SK-N-SH treated with all-trans-retinoic acid at 6 μM for 48 hours (cell line): ENCODE results near the gene DHH.
A peak's percentile ranks its signal among the peaks of the same experiment; 100 is the strongest.

ENCODE experiments used
- ATAC-seq: fragments of 200-7000 bp; cut with Tn5 transposase; 3 replicates; pipeline ENCODE4 v1.9.1; 2020; ENCODE audit warnings: mild to moderate bottlenecking, moderate library complexity
- ARNTL ChIP-seq: fragments of 450-650 bp; formaldehyde crosslinking; IDR thresholded peaks from 2 replicates; pipeline ENCODE4 v1.5.0; 2020; ENCODE audit warnings: low read depth, mild to moderate bottlenecking, moderate library complexity, borderline replicate concordance
- BACH2 ChIP-seq: fragments of 250-450 bp; sonication (Bioruptor Pico); IDR thresholded peaks from 2 replicates; pipeline ENCODE4 v1.9.0; 2021; ENCODE audit warnings: mild to moderate bottlenecking, borderline replicate concordance
- CREB5 ChIP-seq: fragments of 250-450 bp; sonication (Bioruptor Pico); IDR thresholded peaks from 2 replicates; pipeline ENCODE4 v1.5.1; 2020; ENCODE audit warnings: low read depth, mild to moderate bottlenecking, moderate library complexity
- CSDC2 ChIP-seq: fragments of 250-450 bp; sonication (Bioruptor Pico); IDR thresholded peaks from 2 replicates; pipeline ENCODE4 v1.5.0; 2020; ENCODE audit warnings: mild to moderate bottlenecking, moderate library complexity
- CSRNP3 ChIP-seq: fragments of 250-450 bp; sonication (Bioruptor Pico); IDR thresholded peaks from 2 replicates; pipeline ENCODE4 v1.5.1; 2021; ENCODE audit warnings: mild to moderate bottlenecking, moderate library complexity
- ESRRG ChIP-seq: fragments of 250-450 bp; sonication (Bioruptor Pico); IDR thresholded peaks from 2 replicates; pipeline ENCODE4 v1.6.1; 2021; ENCODE audit warnings: mild to moderate bottlenecking
- GLIS3 ChIP-seq: fragments of 250-450 bp; sonication (Bioruptor Pico); IDR thresholded peaks from 2 replicates; pipeline ENCODE4 v1.5.0; 2020; ENCODE audit warnings: mild to moderate bottlenecking, moderate library complexity
- PATZ1 ChIP-seq: fragments of 250-450 bp; sonication (Bioruptor Pico); IDR thresholded peaks from 2 replicates; pipeline ENCODE4 v1.8.0; 2020; ENCODE audit warnings: mild to moderate bottlenecking, moderate library complexity, borderline replicate concordance
- PPARA ChIP-seq: fragments of 250-450 bp; sonication (Bioruptor Pico); IDR thresholded peaks from 2 replicates; pipeline ENCODE4 v1.5.0; 2020; ENCODE audit warnings: mild to moderate bottlenecking, borderline replicate concordance
- RARB ChIP-seq: fragments of 250-450 bp; sonication (Bioruptor Pico); IDR thresholded peaks from 2 replicates; pipeline ENCODE4 v1.8.0; 2021; ENCODE audit warnings: mild to moderate bottlenecking, moderate library complexity
- TOX ChIP-seq: fragments of 250-450 bp; sonication (Bioruptor Pico); IDR thresholded peaks from 2 replicates; pipeline ENCODE4 v1.8.0; 2021; ENCODE audit warnings: mild to moderate bottlenecking, moderate library complexity, borderline replicate concordance
- ZC3H10 ChIP-seq: fragments of 250-450 bp; sonication (Bioruptor Pico); IDR thresholded peaks from 2 replicates; pipeline ENCODE4 v1.5.1; 2021; ENCODE audit warnings: mild to moderate bottlenecking, moderate library complexity
- ZFP3 ChIP-seq: fragments of 250-450 bp; sonication (Bioruptor Pico); IDR thresholded peaks from 2 replicates; pipeline ENCODE4 v1.5.0; 2020; ENCODE audit warnings: mild to moderate bottlenecking, moderate library complexity
- ZFP30 ChIP-seq: fragments of 450-650 bp; formaldehyde crosslinking; IDR thresholded peaks from 2 replicates; pipeline ENCODE4 v1.5.0; 2022; ENCODE audit warnings: mild to moderate bottlenecking, moderate library complexity
- ZNF565 ChIP-seq: fragments of 450-650 bp; formaldehyde crosslinking; conservative IDR thresholded peaks from 2 replicates; pipeline ENCODE4 v1.5.0; 2020; ENCODE audit warnings: low read depth, mild to moderate bottlenecking, moderate library complexity
- ZNF8 ChIP-seq: fragments of 450-650 bp; formaldehyde crosslinking; IDR thresholded peaks from 2 replicates; pipeline ENCODE4 v1.5.0; 2020; ENCODE audit warnings: mild to moderate bottlenecking, moderate library complexity

DHH gene

GRCh38 chr12:49058366-49059044 is 36.1 kb downstream of the DHH start:
- ATAC-seq, result no peak
- TF ChIP-seq ESRRG (CRISPR knock-in tag), result no peak
- TF ChIP-seq ARNTL (CRISPR knock-in tag), result no peak
- no peak for TF ChIP-seq BACH2 (CRISPR knock-in tag)

- TF ChIP-seq TOX (CRISPR knock-in tag) (no peak), BACH2 (CRISPR knock-in tag) (no peak), PPARA (CRISPR knock-in tag) (no peak)
- no peak for ATAC-seq
Observed at GRCh38 chr12:49057888-49058287, 36.7 kb downstream of the DHH start.

- ATAC-seq, result peak; percentile 79
- no peak for TF ChIP-seq TOX (CRISPR knock-in tag)
- TF ChIP-seq ESRRG (CRISPR knock-in tag), result no peak
- TF ChIP-seq PPARA (CRISPR knock-in tag), result no peak
- TF ChIP-seq CREB5 (CRISPR knock-in tag), result no peak
- TF ChIP-seq ZNF8, result no peak
Observed at GRCh38 chr12:49055978-49056754, 38.4 kb downstream of the DHH start.

- TF ChIP-seq CSRNP3 (CRISPR knock-in tag) (no peak), ZFP3 (no peak), ZC3H10 (CRISPR knock-in tag) (no peak)
Observed at GRCh38 chr12:49055092-49055491, 39.5 kb downstream of the DHH start.

GRCh38 chr12:49054524-49054923 is 40.1 kb downstream of the DHH start:
- no peak for ATAC-seq
- no peak for TF ChIP-seq RARB (CRISPR knock-in tag)
- TF ChIP-seq BACH2 (CRISPR knock-in tag), result no peak
- no peak for TF ChIP-seq CSRNP3 (CRISPR knock-in tag)
- no peak for TF ChIP-seq PPARA (CRISPR knock-in tag)
- no peak for TF ChIP-seq ZNF565 (CRISPR knock-in tag)
- TF ChIP-seq ARNTL (CRISPR knock-in tag), result no peak
- no peak for TF ChIP-seq GLIS3 (CRISPR knock-in tag)
- no peak for TF ChIP-seq ZFP30 (CRISPR knock-in tag)
- no peak for TF ChIP-seq CREB5 (CRISPR knock-in tag)
- no peak for TF ChIP-seq CSDC2 (CRISPR knock-in tag)
- TF ChIP-seq PATZ1 (CRISPR knock-in tag), result no peak
- no peak for TF ChIP-seq ZFP3
- no peak for TF ChIP-seq ZC3H10 (CRISPR knock-in tag)
- TF ChIP-seq ESRRG (CRISPR knock-in tag), result no peak
- TF ChIP-seq ZNF8, result no peak

More at GRCh38 chr12:49055092-49055491, 39.5 kb downstream of the DHH start:
- no peak for ATAC-seq
